ENCODE data around the gene DCDC1. TPM values are rescaled to one million over a fixed set of nuclear protein-coding genes. Genes with fewer than 3 reads are reported as not detected.

DCDC1 gene
- total RNA-seq, 1 experiment from 2014 or later, result 0.22 TPM

DNA sequence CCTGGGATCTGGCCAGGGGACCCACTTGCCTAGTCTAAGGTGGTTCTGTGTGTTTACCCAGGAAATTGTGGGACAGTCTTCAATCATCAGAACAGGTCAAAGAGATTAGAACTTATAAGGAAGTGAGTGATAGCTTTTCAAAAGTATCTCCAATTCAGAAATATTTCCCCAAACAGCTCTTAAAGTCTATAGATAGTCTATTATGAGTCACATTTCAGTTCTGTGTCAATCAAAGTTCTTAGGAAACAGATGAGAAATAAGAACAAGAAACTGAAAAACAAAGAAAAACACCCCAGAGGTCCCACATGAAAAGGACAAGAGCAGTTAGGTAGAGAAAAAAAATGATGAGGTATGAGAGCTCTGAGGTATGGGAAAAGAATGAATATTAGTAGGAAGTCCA lies 402.0 kb downstream of the DCDC1 start (continued):
- TF ChIP-seq CTCF (IDR thresholded peaks at IDR 0.05) (no peak), KAT7 (CRISPR knock-in tag; IDR thresholded peaks at IDR 0.05; ENCODE audit: borderline replicate concordance) (no peak), CBFB (CRISPR knock-in tag; IDR thresholded peaks at IDR 0.05; ENCODE audit: low read depth) (no peak), ZBTB21 (CRISPR knock-in tag; IDR thresholded peaks at IDR 0.05; ENCODE audit: borderline replicate concordance) (no peak), ZNF416 (CRISPR knock-in tag; IDR thresholded peaks at IDR 0.05) (no peak), SMAD3 (CRISPR knock-in tag; IDR thresholded peaks at IDR 0.05; ENCODE audit: borderline replicate concordance) (no peak), NR3C1 (CRISPR knock-in tag; conservative IDR thresholded peaks at IDR 0.05; ENCODE audit: low read depth) (no peak), ZNF219 (CRISPR knock-in tag; IDR thresholded peaks at IDR 0.05; ENCODE audit: borderline replicate concordance) (no peak), HMGA2 (CRISPR knock-in tag; IDR thresholded peaks at IDR 0.05) (no peak), NFYB (CRISPR knock-in tag; conservative IDR thresholded peaks at IDR 0.05; ENCODE audit: low read depth) (no peak)

- H3K27me3 Mint-ChIP-seq (ENCODE audit: low read depth), result no peaks in the 10 kb centered on the region; the same call in 1 of the 2 replicates
- ChIA-PET POLR2A (no interaction called here), CTCF (interaction anchor here (1.1 to 1.7 kb wide), 6 partner anchors 13 to 273 kb away, joined by 3 to 72 read pairs (median 4); no protein-coding TSS in a partner anchor)
- no peak overlapping the region for H3K27ac Mint-ChIP-seq
- H3K36me3 Mint-ChIP-seq, result no peaks in the 10 kb centered on the region
- H3K4me1 Mint-ChIP-seq, result no peaks in the 10 kb centered on the region
- DNase-seq (ENCODE audit: low spot score), result no peak
- peak; percentile 74 for ATAC-seq
- peaks cover 3% of the 10 kb centered on the region for H3K9me3 Mint-ChIP-seq
- no peak overlapping the region for H3K4me3 Mint-ChIP-seq
- TF ChIP-seq SP1 (CRISPR knock-in tag; conservative IDR thresholded peaks at IDR 0.05), result no peak
Observed at GRCh38 chr11:30960387-30960992, 409.0 kb downstream of the DCDC1 start.

- CTCF ChIA-PET, result no interaction called here
- DNase-seq (ENCODE audit: low spot score), result no peak
- no peaks in the 10 kb centered on the region for H3K9me3 Mint-ChIP-seq
- POLR2A ChIA-PET, result no interaction called here
- no peak overlapping the region for H3K4me3 Mint-ChIP-seq
- H3K27ac Mint-ChIP-seq, result no peak overlapping the region
- TF ChIP-seq, protein P1, sequence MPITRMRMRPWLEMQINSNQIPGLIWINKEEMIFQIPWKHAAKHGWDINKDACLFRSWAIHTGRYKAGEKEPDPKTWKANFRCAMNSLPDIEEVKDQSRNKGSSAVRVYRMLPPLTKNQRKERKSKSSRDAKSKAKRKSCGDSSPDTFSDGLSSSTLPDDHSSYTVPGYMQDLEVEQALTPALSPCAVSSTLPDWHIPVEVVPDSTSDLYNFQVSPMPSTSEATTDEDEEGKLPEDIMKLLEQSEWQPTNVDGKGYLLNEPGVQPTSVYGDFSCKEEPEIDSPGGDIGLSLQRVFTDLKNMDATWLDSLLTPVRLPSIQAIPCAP (CRISPR knock-in tag; IDR thresholded peaks at IDR 0.05), result no peak
- TF ChIP-seq TCF7 (CRISPR knock-in tag; IDR thresholded peaks at IDR 0.05; ENCODE audit: low read depth), result no peak
- no peak for TF ChIP-seq FOXK1 (CRISPR knock-in tag; IDR thresholded peaks at IDR 0.05)
- no peak for TF ChIP-seq GABPB1 (CRISPR knock-in tag; IDR thresholded peaks at IDR 0.05)
- no peak for TF ChIP-seq MXD4 (CRISPR knock-in tag; IDR thresholded peaks at IDR 0.05; ENCODE audit: borderline replicate concordance)
- no peak for TF ChIP-seq PRRX2 (CRISPR knock-in tag; IDR thresholded peaks at IDR 0.05)
- TF ChIP-seq NR1H2 (CRISPR knock-in tag; IDR thresholded peaks at IDR 0.05), result no peak
- TF ChIP-seq CTCF (IDR thresholded peaks at IDR 0.05), result no peak
- TF ChIP-seq IRF2 (CRISPR knock-in tag; IDR thresholded peaks at IDR 0.05; ENCODE audit: borderline replicate concordance, low read depth), result no peak
- no peak for TF ChIP-seq RORB (CRISPR knock-in tag; IDR thresholded peaks at IDR 0.05)
- no peak for TF ChIP-seq ZNF671 (CRISPR knock-in tag; IDR thresholded peaks at IDR 0.05)
- no peak for TF ChIP-seq CREB1 (CRISPR knock-in tag; IDR thresholded peaks at IDR 0.05)
- no peak for ATAC-seq
- H3K27me3 Mint-ChIP-seq (ENCODE audit: low read depth), result no peaks in the 10 kb centered on the region
- H3K4me1 Mint-ChIP-seq, result no peaks in the 10 kb centered on the region
- no peaks in the 10 kb centered on the region for H3K36me3 Mint-ChIP-seq
Observed at GRCh38 chr11:30956751-30957150, 412.8 kb downstream of the DCDC1 start.

Data from WTC11 (cell line).